GM18511 (cell line): ENCODE data around the gene ENOSF1.

Experiments
- ATAC-seq: cut with Tn5 transposase; IDR thresholded peaks from one replicate; pipeline ENCODE4 v1.9.1; 2021; ENCODE audit warnings: mild to moderate bottlenecking, moderate library complexity; ENCODE audit not compliant: unreplicated experiment

The ENOSF1 gene

DNA sequence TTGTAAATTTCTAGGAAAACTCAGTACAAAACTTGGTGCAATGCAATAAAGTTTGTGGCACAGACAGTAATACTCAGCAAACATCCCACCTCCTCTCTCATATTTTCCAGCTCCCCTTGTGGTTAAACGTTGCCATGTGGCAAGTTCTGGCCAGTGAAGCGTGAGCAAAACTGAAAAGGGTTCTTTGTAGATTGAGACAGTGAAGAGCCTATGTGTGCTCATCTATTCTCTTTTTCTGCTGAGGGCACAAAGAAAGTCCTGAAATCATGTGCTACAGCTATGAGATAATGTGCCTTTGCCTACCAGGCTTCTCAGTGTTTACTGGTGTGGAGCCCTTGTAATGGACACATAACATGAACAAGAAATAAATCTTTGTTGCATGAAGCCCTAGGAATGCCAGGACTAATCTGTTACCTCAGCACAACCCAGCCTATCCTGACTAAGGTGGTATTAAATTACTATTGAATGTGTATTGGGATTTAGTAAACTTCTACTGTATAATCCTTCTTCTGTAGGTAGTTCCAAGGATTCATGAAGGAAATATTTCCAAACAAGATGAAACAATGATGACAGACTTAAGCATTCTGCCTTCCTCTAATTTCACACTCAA, 67.9 kb downstream of the ENOSF1 start:
- ATAC-seq = peak; percentile 69

DNA sequence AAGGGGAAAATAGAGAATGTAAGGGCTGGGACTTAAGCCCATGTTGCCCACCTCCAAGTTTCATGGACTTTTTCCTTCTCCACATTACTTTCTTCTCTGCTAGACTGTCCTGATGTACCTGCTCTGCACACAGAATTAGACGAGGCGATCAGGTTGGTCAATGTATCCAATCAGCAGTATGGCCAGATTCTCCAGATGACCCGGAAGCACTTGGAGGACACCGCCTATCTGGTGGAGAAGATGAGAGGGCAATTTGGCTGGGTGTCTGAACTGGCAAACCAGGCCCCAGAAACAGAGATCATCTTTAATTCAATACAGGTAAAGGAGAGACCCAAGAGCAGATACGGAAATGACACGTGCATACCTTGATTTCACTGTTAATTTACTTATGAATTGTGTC, 71.2 kb downstream of the ENOSF1 start:
- ATAC-seq = no peak

DNA sequence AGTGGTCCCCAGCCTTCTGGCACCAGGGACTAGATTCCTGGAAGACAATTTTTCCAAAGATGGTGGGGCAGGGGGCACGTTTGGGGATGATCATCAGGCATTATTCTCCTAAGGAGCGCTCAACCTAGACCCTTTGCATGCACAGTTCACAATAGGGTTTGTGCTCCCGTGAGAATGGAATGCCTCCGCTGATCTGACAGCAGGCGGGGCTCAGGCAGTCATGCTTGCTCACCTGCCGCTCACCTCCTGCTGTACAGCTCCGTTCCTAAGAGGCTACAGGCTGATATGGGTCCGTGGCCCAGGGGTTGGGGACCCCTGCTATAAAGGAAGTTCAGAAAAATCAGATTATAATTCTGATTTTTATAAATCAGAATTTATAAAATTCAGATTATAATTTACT, 77.3 kb downstream of the ENOSF1 start:
- no peak for ATAC-seq

DNA sequence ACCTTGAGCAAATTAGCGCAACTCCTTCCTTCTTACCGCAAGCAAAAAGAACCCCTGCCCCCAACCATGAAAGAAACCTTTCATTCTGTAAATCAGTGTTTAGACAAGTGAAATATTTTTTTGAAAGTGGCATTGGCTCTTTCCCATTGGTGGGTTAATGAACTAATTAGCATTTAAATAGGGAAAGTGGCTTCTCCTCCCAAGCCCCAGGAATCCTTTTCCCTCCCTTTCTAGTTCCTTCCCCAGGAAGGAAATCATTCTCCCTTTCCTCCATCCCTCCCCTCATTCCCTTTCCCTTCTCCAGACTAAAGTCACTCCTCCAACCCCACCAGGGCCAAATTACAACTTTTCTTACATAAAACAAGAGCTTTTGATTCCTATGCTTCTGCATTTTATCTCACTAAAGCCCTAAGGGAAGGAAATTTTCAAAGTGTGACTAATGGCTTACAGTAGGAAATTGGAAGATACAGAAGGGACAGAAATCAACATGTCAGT, 77.8 kb downstream of the ENOSF1 start:
- no peak for ATAC-seq

DNA sequence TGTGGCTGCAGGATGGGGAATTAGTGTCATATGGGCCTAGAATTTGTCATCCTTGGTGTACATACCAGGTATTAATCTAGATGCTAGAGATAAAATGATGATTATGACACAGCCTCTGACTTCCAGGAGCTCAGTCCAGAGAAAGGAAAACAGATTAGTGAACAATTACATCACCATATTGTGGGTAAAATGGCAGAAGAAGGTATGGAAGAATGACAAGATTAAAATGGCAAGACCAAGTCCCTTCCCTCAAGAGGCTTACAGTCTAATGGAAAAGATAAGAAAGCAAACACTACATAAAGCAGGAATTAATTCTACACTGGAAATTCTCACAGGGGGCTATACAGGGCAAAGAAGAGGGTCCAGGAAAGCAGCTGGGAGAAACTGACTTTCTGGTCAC, 80.9 kb downstream of the ENOSF1 start:
- ATAC-seq = no peak

DNA sequence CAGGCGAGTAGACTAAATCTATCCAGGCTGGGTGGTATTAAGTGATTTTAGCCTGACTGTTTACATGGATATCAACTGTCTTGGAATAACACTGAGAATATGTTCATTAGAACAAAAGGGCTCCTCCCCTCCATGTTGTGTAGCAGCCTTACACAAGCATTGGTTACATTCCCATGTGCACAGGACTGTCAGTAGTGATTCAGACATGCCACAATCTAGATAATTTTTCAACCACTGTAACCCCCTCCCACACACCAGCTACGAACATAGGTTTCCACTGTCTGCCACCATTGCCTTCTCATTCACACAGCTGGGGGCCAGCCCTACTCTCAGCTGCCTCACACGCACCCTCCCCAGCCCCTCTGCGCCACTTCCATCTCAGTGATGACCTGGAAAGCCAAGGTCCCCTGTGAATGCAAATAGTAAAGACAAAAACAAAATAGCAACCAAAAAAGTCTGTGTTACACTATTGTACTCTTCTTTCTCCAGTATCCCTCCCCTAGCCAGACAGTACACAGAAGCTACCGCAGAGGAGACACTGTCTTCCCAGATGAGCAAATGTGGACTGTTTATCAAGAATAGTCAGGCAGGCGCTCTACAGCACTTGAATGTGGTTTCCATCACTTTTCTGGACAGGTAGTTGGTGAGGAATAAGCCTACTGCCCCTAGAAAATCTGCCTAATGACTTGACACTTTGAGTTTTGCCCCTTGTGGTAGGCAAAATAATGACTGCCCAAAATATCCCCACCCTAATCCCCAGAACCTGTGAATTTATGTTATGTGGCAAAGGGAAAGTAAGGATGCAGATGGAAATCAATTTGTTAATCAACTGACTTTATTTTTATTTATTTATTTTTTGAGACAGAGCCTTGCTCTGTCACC, 82.9 kb downstream of the ENOSF1 start:
- no peak for ATAC-seq

DNA sequence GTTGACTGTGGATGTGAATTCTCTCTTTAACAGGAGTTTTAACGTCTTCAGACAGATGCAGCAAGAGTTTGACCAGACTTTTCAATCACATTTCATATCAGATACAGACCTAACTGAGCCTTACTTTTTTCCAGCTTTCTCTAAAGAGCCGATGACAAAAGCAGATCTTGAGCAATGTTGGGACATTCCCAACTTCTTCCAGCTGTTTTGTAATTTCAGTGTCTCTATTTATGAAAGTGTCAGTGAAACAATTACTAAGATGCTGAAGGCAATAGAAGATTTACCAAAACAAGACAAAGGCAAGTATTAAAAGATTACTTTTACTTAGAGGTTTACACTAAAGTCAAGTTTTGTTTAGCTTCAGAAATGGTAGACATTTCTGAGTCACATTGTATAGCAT, 85.2 kb downstream of the ENOSF1 start:
- no peak for ATAC-seq

DNA sequence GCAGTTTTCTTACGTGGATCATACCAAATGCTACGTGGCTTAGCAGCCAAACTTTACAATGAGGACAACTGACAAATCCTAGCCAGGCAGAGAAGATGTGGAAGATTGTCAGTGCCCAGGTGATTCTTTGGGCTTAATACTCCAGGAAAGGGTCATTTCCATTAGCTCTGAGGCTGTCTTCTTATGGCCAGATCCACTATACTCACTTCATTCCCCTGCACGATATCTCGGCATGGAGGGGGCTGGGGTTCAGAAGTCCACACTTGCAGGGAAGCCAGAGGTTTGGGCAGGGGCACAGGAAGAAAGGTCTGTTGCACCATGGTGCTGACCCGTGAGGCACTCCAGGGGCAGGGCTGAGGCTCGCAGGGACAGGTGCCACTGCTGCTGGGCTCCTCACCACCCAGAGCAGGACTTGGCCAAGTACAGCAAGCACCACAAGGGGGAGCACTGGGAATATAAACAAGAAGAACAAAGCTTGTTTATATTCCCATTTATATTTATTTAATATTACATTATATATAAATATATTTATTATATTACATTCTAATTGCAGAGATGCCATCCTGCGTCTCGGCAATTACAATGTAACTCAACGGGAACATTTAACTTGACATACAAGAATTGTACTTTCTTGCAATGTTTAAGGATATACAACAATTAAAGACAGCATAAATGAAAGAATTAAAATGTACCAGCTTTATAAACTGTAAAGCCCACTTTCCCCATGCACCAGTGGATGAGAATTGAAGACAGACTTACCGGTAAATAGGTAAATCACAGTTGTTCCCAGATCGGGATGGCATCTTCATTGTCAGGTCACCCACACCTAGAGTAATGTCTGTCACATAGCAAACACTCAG, 88.4 kb downstream of the ENOSF1 start:
- ATAC-seq = peak; percentile 76

DNA sequence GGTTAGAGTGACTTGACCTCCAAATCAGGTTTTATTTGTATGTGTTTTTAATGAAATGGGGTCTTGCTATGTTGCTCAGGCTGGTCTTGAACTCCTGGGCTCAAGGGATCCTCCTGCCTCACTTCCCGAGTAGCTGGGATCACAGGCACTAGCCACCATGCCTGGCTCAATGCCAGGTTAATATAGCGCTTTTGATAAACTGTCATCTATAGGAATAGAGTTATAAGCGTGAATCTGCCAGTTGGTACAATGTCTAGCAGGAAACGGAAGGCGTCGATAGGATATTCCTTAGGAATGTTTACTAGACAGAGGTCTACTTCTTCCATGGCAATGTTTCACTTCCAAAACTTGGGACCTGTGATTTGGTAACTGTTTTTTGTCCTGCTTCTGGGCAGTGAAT, 90.1 kb downstream of the ENOSF1 start:
- no peak for ATAC-seq

DNA sequence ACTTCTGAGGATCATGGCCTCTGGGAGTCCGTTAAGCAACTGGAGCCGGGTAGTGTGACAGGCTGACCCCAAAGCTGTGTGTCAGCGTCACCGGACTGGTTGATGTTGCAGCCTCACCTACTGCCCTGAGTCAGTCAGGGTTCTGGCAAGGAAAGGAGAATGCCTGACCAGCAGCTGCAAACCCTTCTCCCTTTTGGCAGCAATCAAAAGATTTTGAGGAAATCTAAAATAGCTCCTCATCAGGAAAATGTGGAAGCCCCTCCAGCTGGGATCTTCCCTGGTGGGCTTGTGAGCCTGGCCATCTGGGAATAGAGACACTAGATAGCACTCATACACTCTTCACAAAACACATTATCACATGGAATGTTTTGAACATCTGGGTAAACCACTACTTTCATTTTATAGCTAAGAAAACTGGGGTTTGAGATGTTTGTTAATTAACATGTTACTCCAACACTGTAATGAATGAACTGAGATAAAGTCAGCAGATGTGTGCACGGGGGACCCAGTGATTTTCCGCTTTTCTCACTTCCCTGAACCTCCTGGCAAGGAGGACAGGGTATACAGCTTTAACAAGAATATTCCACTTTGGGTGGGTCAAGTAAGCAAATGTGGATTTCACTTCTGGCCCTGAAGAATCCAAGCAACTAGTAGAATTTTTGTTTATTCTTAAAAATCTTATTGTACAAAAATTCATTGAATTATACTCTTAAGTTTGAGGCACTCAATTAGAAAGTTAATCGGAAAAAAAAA, 91.0 kb downstream of the ENOSF1 start:
- no peak for ATAC-seq
